GM19324 (cell line): ENCODE data around the gene PLVAP.
A peak's percentile ranks its signal among the peaks of the same experiment; 100 is the strongest.
"Not testable (repeated sequence)": the region's sequence is repeated elsewhere in the genome, so short reads cannot be mapped to it uniquely, and the experiment has no call there.

Experiments
- ATAC-seq: cut with Tn5 transposase; IDR thresholded peaks from one replicate; pipeline ENCODE4 v1.9.1; 2021; ENCODE audit warnings: mild to moderate bottlenecking, moderate library complexity; ENCODE audit not compliant: unreplicated experiment, low FRiP score

PLVAP gene

GRCh38 chr19:17402982-17403855 lies 26.1 kb upstream of the PLVAP start:
- no peak for ATAC-seq

GRCh38 chr19:17401628-17402027 lies 24.5 kb upstream of the PLVAP start:
- no peak for ATAC-seq

- no peak for ATAC-seq
Observed at GRCh38 chr19:17398902-17399527, 21.9 kb upstream of the PLVAP start.

- no peak for ATAC-seq
Observed at GRCh38 chr19:17394891-17395415, 17.8 kb upstream of the PLVAP start.

GRCh38 chr19:17393914-17394313 lies 16.8 kb upstream of the PLVAP start, which contains the start of gene CCDC194:
TSS of gene CCDC194 (minus strand) at chr19:17394196. CDS start at chr19:17394158, 38 bp downstream.
- ATAC-seq, result no peak

- ATAC-seq, result no peak
Observed at GRCh38 chr19:17393002-17393401, 15.9 kb upstream of the PLVAP start.

- no peak for ATAC-seq
Observed at GRCh38 chr19:17391371-17392151, 14.4 kb upstream of the PLVAP start.

- peak; percentile 88 for ATAC-seq
Observed at GRCh38 chr19:17390665-17391370, 13.7 kb upstream of the PLVAP start.

GRCh38 chr19:17389957-17390664 lies 13.0 kb upstream of the PLVAP start:
- ATAC-seq, result no peak

GRCh38 chr19:17389288-17389687 lies 12.1 kb upstream of the PLVAP start:
- no peak for ATAC-seq

- ATAC-seq, result no peak
Observed at GRCh38 chr19:17385878-17386611, 8.9 kb upstream of the PLVAP start.

- ATAC-seq, result no peak
Observed at GRCh38 chr19:17380426-17381138, 3.4 kb upstream of the PLVAP start.

- ATAC-seq, result no peak
Observed at GRCh38 chr19:17379221-17379631, 2.1 kb upstream of the PLVAP start.

- ATAC-seq, result no peak
Observed at GRCh38 chr19:17378271-17378670, 1.1 kb upstream of the PLVAP start.

GRCh38 chr19:17370026-17370587 lies 7.0 kb downstream of the PLVAP start:
- no peak for ATAC-seq

- ATAC-seq, result no peak
Observed at GRCh38 chr19:17365361-17365760, 11.8 kb downstream of the PLVAP start.

- not testable (repeated sequence) for ATAC-seq
Observed at GRCh38 chr19:17363852-17364605, 13.1 kb downstream of the PLVAP start.
